ENCODE measurements around the gene CPS1. TPM values are rescaled to one million over a fixed set of nuclear protein-coding genes. Genes with fewer than 3 reads are reported as not detected.

The CPS1 gene
- total RNA-seq, 6 donors from 2014 or later, result 1.4 to 5.2 (median 1.8) TPM

GRCh38 chr2:210544007-210544590 lies 12.3 kb upstream of the CPS1 start:
- TF ChIP-seq CTCF (IDR thresholded peaks at IDR 0.05), result no peak
- no peak for TF ChIP-seq EP300 (IDR thresholded peaks at IDR 0.05)
- TF ChIP-seq POLR2A (IDR thresholded peaks at IDR 0.05), result no peak
- Histone ChIP-seq H3K27ac (no peak overlapping the region), H3K4me3 (no peak overlapping the region), H3K27me3 (no peaks in the 10 kb centered on the region), H3K36me3 (no peaks in the 10 kb centered on the region), H3K4me1 (no peaks in the 10 kb centered on the region), H3K9me3 (no peaks in the 10 kb centered on the region)
- DNase-seq (no peak), ATAC-seq (ENCODE audit: low FRiP score in 2 of 2) (no peak)
- 91 to 93% methylated on average over 3 of the region's 3 CpGs for WGBS, 2 donors

GRCh38 chr2:210544831-210545230 lies 11.6 kb upstream of the CPS1 start:
- no peaks in the 10 kb centered on the region for H3K4me1 ChIP-seq
- H3K27ac ChIP-seq, result no peak overlapping the region
- H3K4me3 ChIP-seq, result no peak overlapping the region
- ATAC-seq (ENCODE audit: low FRiP score in 2 of 2) (no peak), DNase-seq (no peak)
- H3K27me3 ChIP-seq, result no peaks in the 10 kb centered on the region
- no peaks in the 10 kb centered on the region for H3K9me3 ChIP-seq
- no peaks in the 10 kb centered on the region for H3K36me3 ChIP-seq
- 45 to 55% methylated on average over 4 of the region's 4 CpGs for WGBS, 2 donors
- no peak for TF ChIP-seq POLR2AphosphoS5 (IDR thresholded peaks at IDR 0.05)
- no peak for TF ChIP-seq EP300 (IDR thresholded peaks at IDR 0.05)
- no peak for TF ChIP-seq POLR2A (IDR thresholded peaks at IDR 0.05)

GRCh38 chr2:210546424-210547208 lies 9.8 kb upstream of the CPS1 start:
- no peaks in the 10 kb centered on the region for H3K9me3 ChIP-seq
- 78 to 79% methylated on average over 5 of the region's 5 CpGs for WGBS, 2 donors
- H3K27ac ChIP-seq, result no peak overlapping the region
- no peak for ATAC-seq (ENCODE audit: low FRiP score in 2 of 2)
- H3K36me3 ChIP-seq, result no peaks in the 10 kb centered on the region
- no peaks in the 10 kb centered on the region for H3K4me1 ChIP-seq
- DNase-seq, result no peak
- TF ChIP-seq CTCF (IDR thresholded peaks at IDR 0.05) (no peak), POLR2AphosphoS5 (IDR thresholded peaks at IDR 0.05) (no peak), POLR2A (IDR thresholded peaks at IDR 0.05) (no peak), EP300 (IDR thresholded peaks at IDR 0.05) (no peak)
- H3K4me3 ChIP-seq, result no peak overlapping the region
- H3K27me3 ChIP-seq, result no peaks in the 10 kb centered on the region

DNA sequence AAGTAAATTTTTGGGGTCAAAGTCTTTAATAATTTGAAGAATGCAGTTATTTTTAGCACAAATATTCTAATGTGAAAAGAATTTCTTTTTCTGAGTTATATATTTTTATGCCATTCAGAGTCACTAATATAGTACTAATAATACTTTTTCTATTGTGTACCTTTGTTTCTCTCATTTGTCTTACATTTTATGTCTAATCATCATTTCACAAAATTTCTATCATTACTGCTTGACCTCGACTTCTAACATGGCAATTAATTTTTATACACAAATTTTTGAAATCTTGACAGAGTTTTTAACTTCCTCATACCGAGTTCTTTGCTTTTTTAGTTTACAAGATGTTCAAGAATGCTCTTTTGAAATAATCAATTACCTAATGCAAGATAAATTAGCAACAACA lies 8.4 kb upstream of the CPS1 start:
- TF ChIP-seq POLR2AphosphoS5 (IDR thresholded peaks at IDR 0.05) (no peak), EP300 (IDR thresholded peaks at IDR 0.05) (no peak), POLR2A (IDR thresholded peaks at IDR 0.05) (no peak), CTCF (IDR thresholded peaks at IDR 0.05) (no peak)
- ATAC-seq (ENCODE audit: low FRiP score in 2 of 2) (no peak), DNase-seq (no peak)
- Histone ChIP-seq H3K4me1 (no peaks in the 10 kb centered on the region), H3K4me3 (no peak overlapping the region), H3K36me3 (no peaks in the 10 kb centered on the region), H3K9me3 (no peaks in the 10 kb centered on the region), H3K27me3 (no peaks in the 10 kb centered on the region), H3K27ac (no peak overlapping the region)
- 65 to 70% methylated on average over 2 of the region's 2 CpGs for WGBS, 2 donors

- 81 to 82% methylated on average over 8 of the region's 8 CpGs for WGBS, 2 donors
- no peak overlapping the region for H3K4me3 ChIP-seq
- ATAC-seq (ENCODE audit: low FRiP score in 2 of 2), result no peak
- no peak overlapping the region for H3K27ac ChIP-seq
- no peaks in the 10 kb centered on the region for H3K9me3 ChIP-seq
- H3K36me3 ChIP-seq, result no peaks in the 10 kb centered on the region
- no peaks in the 10 kb centered on the region for H3K27me3 ChIP-seq
- H3K4me1 ChIP-seq, result no peaks in the 10 kb centered on the region
- TF ChIP-seq POLR2AphosphoS5 (IDR thresholded peaks at IDR 0.05) (no peak), EP300 (IDR thresholded peaks at IDR 0.05) (no peak), CTCF (IDR thresholded peaks at IDR 0.05) (no peak), POLR2A (IDR thresholded peaks at IDR 0.05) (no peak)
- DNase-seq, result no peak
Observed at GRCh38 chr2:210548878-210549384, 7.5 kb upstream of the CPS1 start.

All from upper lobe of left lung (tissue), 6 donors.